HepG2 (cell line): Measurements from ENCODE around the gene CCDC70. TPM values are rescaled to one million over a fixed set of nuclear protein-coding genes. Genes with fewer than 3 reads are reported as not detected.

Experiments used
- HNRNPUL1 ChIP-seq: fragments of 200-400 bp; formaldehyde crosslinking; IDR thresholded peaks from 2 replicates; pipeline ENCODE4 v1.6.1; 2017; ENCODE audit warnings: low read depth, mild to moderate bottlenecking, low read length, moderate library complexity
- KAT2B ChIP-seq: fragments of 150-350 bp; IDR thresholded peaks from 2 replicates; pipeline ENCODE4 v1.6.1; 2014; ENCODE audit warnings: low read depth, low read length, borderline replicate concordance
- SP5 ChIP-seq: IDR thresholded peaks from 2 replicates; pipeline ENCODE4 v1.6.1; 2016; ENCODE audit warnings: low read depth, borderline replicate concordance
- TRAFD1 ChIP-seq: sonication (generic); formaldehyde crosslinking; IDR thresholded peaks from 2 replicates; pipeline ENCODE4 v1.5.1; 2020; ENCODE audit warnings: missing genetic modification reagents, mild to moderate bottlenecking, borderline replicate concordance
- YY1 ChIP-seq: IDR thresholded peaks from 2 replicates; pipeline ENCODE4 v1.6.1; 2011; ENCODE audit warnings: low read length, low read depth, moderate library complexity, mild to moderate bottlenecking; ENCODE audit not compliant: insufficient read depth, insufficient replicate concordance
- ZNF563 ChIP-seq: sonication (generic); formaldehyde crosslinking; IDR thresholded peaks from 2 replicates; pipeline ENCODE4 v1.8.0; 2022; ENCODE audit warnings: mild to moderate bottlenecking, moderate library complexity, missing genetic modification reagents
- polyA plus RNA-seq, 8 experiments: library from polyadenylated mRNA; depleted of rRNA in 3 of 8; stranded (reverse) in 7 of 8; unstranded in 1 of 8; fragments of >200 nt; fragmentation: Illumina TruSeq in 4 of 8; extraction: Trizol in 4 of 8; gene quantifications; 2 replicates each; pipeline versions ENCODE4 v1.2.1 to v1.2.3, GENCODE V29; 2011 to 2016; ENCODE audit warnings: low read depth in 4 of 8, missing spikeins in 1 of 8, mixed read lengths in 1 of 8; ENCODE audit not compliant: insufficient read depth in 1 of 8
- total RNA-seq, 5 experiments: library from RNA; depleted of rRNA; stranded (reverse); fragments of >200 nt; fragmentation: Illumina TruSeq; extraction: Trizol; gene quantifications; 2 replicates each; pipeline ENCODE4 v1.2.3, GENCODE V29; 2016; ENCODE audit warnings: low read depth in 1 of 5
- TF ChIP-seq, protein P1 (sequence below): sonication (generic); formaldehyde crosslinking; IDR thresholded peaks from 2 replicates; pipeline ENCODE4; 2020; ENCODE audit warnings: missing genetic modification reagents, mild to moderate bottlenecking, borderline replicate concordance
- TF ChIP-seq, protein P2 (sequence below): sonication (generic); formaldehyde crosslinking; IDR thresholded peaks from 2 replicates; pipeline ENCODE4 v1.4.0; 2020; ENCODE audit warnings: missing genetic modification reagents

The CCDC70 gene
- total and polyA plus RNA-seq, 2 of the 13 experiments (the other 11 are each of a cell fraction or from before 2014, with no cell fraction given) = 0.13 TPM; not detected in 1

- TF ChIP-seq YY1 (no peak), TRAFD1 (CRISPR knock-in tag) (no peak), KAT2B (no peak), ZNF563 (CRISPR knock-in tag) (no peak), SP5 (CRISPR knock-in tag) (no peak), HNRNPUL1 (no peak)
- TF ChIP-seq, protein P1, sequence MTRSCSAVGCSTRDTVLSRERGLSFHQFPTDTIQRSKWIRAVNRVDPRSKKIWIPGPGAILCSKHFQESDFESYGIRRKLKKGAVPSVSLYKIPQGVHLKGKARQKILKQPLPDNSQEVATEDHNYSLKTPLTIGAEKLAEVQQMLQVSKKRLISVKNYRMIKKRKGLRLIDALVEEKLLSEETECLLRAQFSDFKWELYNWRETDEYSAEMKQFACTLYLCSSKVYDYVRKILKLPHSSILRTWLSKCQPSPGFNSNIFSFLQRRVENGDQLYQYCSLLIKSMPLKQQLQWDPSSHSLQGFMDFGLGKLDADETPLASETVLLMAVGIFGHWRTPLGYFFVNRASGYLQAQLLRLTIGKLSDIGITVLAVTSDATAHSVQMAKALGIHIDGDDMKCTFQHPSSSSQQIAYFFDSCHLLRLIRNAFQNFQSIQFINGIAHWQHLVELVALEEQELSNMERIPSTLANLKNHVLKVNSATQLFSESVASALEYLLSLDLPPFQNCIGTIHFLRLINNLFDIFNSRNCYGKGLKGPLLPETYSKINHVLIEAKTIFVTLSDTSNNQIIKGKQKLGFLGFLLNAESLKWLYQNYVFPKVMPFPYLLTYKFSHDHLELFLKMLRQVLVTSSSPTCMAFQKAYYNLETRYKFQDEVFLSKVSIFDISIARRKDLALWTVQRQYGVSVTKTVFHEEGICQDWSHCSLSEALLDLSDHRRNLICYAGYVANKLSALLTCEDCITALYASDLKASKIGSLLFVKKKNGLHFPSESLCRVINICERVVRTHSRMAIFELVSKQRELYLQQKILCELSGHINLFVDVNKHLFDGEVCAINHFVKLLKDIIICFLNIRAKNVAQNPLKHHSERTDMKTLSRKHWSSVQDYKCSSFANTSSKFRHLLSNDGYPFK (CRISPR knock-in tag) = no peak
- TF ChIP-seq, protein P2, sequence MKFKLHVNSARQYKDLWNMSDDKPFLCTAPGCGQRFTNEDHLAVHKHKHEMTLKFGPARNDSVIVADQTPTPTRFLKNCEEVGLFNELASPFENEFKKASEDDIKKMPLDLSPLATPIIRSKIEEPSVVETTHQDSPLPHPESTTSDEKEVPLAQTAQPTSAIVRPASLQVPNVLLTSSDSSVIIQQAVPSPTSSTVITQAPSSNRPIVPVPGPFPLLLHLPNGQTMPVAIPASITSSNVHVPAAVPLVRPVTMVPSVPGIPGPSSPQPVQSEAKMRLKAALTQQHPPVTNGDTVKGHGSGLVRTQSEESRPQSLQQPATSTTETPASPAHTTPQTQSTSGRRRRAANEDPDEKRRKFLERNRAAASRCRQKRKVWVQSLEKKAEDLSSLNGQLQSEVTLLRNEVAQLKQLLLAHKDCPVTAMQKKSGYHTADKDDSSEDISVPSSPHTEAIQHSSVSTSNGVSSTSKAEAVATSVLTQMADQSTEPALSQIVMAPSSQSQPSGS (CRISPR knock-in tag) = no peak
Measured at GRCh38 chr13:51914137-51914493, 52.3 kb downstream of the CCDC70 start (continued).

Other genes starting within 250 kb of the CCDC70 start
- gene DHRS12, start 57.8 kb upstream of the CCDC70 start, total RNA-seq (2016; rRNA removed; fragmentation: Illumina TruSeq; extraction: Trizol) = 4.8 and 7.2 TPM in 2 replicates
- 8.4 and 12.7 TPM in 2 replicates for gene DHRS12, start 57.8 kb upstream of the CCDC70 start, polyA plus RNA-seq (2011; rRNA removed)
- gene TMEM272, start 16.8 kb upstream of the CCDC70 start, total RNA-seq (2016; rRNA removed; fragmentation: Illumina TruSeq; extraction: Trizol) = 0.18 and 0.62 TPM in 2 replicates
- 0.37 and 0.52 TPM in 2 replicates for gene TMEM272, start 16.8 kb upstream of the CCDC70 start, polyA plus RNA-seq (2011; rRNA removed)
- gene ATP7B, start 149.5 kb downstream of the CCDC70 start, total RNA-seq (2016; rRNA removed; fragmentation: Illumina TruSeq; extraction: Trizol) = 39.6 and 57.4 TPM in 2 replicates
- 31.8 and 42.1 TPM in 2 replicates for gene ATP7B, start 149.5 kb downstream of the CCDC70 start, polyA plus RNA-seq (2011; rRNA removed)
- 25.4 and 27.9 TPM in 2 replicates for gene ALG11, start 150.4 kb downstream of the CCDC70 start, total RNA-seq (2016; rRNA removed; fragmentation: Illumina TruSeq; extraction: Trizol)
- 12.0 and 14.7 TPM in 2 replicates for gene ALG11, start 150.4 kb downstream of the CCDC70 start, polyA plus RNA-seq (2011; rRNA removed)
- 11.0 and 12.2 TPM in 2 replicates for gene UTP14C, start 162.7 kb downstream of the CCDC70 start, total RNA-seq (2016; rRNA removed; fragmentation: Illumina TruSeq; extraction: Trizol)
- gene UTP14C, start 162.7 kb downstream of the CCDC70 start, polyA plus RNA-seq (2011; rRNA removed) = 7.0 and 8.8 TPM in 2 replicates